Measurements from ENCODE around the gene SPAG16.

SPAG16 gene

DNA sequence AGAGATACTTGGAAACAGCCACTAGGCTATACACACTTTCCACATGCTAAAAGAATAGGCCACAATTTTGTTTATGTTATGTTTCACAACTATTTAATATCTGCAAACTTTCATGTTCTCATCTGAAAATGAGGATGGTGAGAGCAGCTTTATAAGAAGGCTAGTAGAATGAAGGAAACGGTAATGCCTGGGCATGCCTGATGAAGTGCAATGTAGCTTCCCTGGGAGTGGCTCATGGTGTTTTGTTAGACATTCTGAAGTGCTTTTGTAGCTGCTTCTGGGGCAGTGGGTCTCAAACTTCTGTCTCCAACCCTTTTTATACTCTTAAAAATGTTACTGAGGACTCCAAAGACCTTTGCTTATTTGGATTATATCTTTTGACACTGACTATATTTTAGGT, 933.3 kb downstream of the SPAG16 start:
- ATAC-seq (replicated peaks), result no peak
- H3K27me3 Mint-ChIP-seq, result no peaks in the 10 kb centered on the region
- no peak for DNase-seq

GRCh38 chr2:214220251-214220650, 936.0 kb downstream of the SPAG16 start:
- Mint-ChIP-seq H3K27me3 (no peaks in the 10 kb centered on the region), H3K9me3 (peaks cover 1 to 16% of the 10 kb centered on the region in 2 donors), H3K4me3 (no peak overlapping the region), H3K27ac (no peak overlapping the region), H3K4me1 (ENCODE audit: low read depth in 2 of 2) (no peaks in the 10 kb centered on the region), H3K36me3 (ENCODE audit: insufficient read depth) (no peaks in the 10 kb centered on the region)
- DNase-seq (no peak), ATAC-seq (replicated peaks) (no peak)

More for the DNA sequence above, 933.3 kb downstream of the SPAG16 start:
- H3K27ac Mint-ChIP-seq, result no peak overlapping the region
- H3K4me1 Mint-ChIP-seq (ENCODE audit: low read depth in 2 of 2), result no peaks in the 10 kb centered on the region
- H3K36me3 Mint-ChIP-seq (ENCODE audit: insufficient read depth), result no peaks in the 10 kb centered on the region
- peaks cover 2 to 10% of the 10 kb centered on the region in 2 donors for H3K9me3 Mint-ChIP-seq
- H3K4me3 Mint-ChIP-seq, result no peak overlapping the region

DNA sequence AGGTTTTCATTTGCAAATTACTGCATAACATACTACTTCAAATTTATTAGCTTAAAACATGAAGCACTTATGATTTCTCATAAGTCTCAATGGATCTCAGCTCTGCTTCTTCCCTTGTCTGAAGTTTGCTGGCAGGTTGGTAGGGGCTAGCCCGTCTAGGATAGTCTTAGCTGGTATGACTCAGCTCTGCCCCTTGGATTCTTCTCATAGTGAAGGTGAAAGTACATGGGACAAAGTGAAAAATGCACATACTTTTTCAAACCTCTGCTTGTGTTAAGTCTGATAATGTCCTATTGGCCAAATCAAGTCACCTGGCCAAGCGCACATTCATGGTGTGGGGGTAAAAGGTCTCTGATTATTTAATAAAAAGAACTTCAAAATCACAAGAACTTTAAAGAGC, 941.8 kb downstream of the SPAG16 start:
- Mint-ChIP-seq H3K9me3 (peaks cover 2 to 9% of the 10 kb centered on the region in 2 donors), H3K36me3 (ENCODE audit: insufficient read depth) (no peaks in the 10 kb centered on the region)
- ATAC-seq (replicated peaks), result no peak

GRCh38 chr2:214232271-214232670, 948.0 kb downstream of the SPAG16 start:
- no peaks in the 10 kb centered on the region for H3K27me3 Mint-ChIP-seq
- no peaks in the 10 kb centered on the region for H3K4me1 Mint-ChIP-seq (ENCODE audit: low read depth in 2 of 2)
- H3K9me3 Mint-ChIP-seq, result peaks cover 0 to 2% of the 10 kb centered on the region in 2 donors
- H3K4me3 Mint-ChIP-seq, result no peak overlapping the region
- ATAC-seq (replicated peaks), result no peak
- H3K36me3 Mint-ChIP-seq (ENCODE audit: insufficient read depth), result no peaks in the 10 kb centered on the region
- no peak for DNase-seq
- no peak overlapping the region for H3K27ac Mint-ChIP-seq

More for the DNA sequence above, 941.8 kb downstream of the SPAG16 start:
- Mint-ChIP-seq H3K4me3 (no peak overlapping the region), H3K4me1 (ENCODE audit: low read depth in 2 of 2) (no peaks in the 10 kb centered on the region), H3K27ac (no peak overlapping the region), H3K27me3 (no peaks in the 10 kb centered on the region)
- no peak for DNase-seq

DNA sequence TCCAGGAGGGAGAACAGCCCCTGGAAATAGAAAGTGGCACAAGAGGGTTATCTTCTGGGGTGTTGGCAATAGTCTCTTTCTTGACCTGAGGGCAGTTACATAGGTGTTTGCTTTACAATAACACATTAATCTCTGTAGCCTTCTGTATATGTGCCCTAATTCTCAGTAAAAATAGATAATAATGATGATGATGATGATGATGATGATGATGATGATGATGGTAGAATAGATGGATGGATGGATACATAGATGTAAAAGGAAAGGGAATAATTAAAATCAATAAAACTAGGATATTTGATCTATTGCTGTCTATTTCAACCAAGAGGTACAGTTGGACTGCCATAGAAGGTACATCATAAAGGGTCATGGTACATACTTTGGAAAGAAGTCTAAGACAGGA, 948.9 kb downstream of the SPAG16 start:
- ATAC-seq (replicated peaks) (no peak), DNase-seq (no peak)
- H3K4me3 Mint-ChIP-seq, result no peak overlapping the region
- H3K9me3 Mint-ChIP-seq, result no peaks in the 10 kb centered on the region
- H3K4me1 Mint-ChIP-seq (ENCODE audit: low read depth in 2 of 2), result no peaks in the 10 kb centered on the region
- no peaks in the 10 kb centered on the region for H3K36me3 Mint-ChIP-seq (ENCODE audit: insufficient read depth)
- no peak overlapping the region for H3K27ac Mint-ChIP-seq
- no peaks in the 10 kb centered on the region for H3K27me3 Mint-ChIP-seq

DNA sequence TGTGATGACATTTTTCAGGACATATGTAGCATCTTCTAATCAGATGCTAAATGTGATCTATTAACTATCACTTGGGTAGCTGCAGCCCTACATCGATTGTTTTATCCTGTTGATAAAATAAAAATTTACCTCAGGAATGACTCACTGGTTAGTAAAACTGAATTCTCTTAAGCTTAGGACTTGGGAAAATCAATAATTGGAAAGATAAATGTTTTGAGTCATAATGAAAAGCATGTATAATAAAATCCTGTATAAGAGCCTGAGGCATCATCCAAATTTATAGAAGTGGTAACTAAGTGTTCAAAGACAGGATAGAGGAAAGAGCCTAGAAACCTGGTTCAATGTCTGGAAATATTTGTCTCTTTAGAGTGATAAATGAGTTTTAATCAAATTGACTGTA, 958.5 kb downstream of the SPAG16 start:
- no peak for DNase-seq
- Mint-ChIP-seq H3K36me3 (ENCODE audit: insufficient read depth) (no peaks in the 10 kb centered on the region), H3K4me1 (ENCODE audit: low read depth in 2 of 2) (no peaks in the 10 kb centered on the region), H3K27ac (no peak overlapping the region), H3K27me3 (no peaks in the 10 kb centered on the region), H3K4me3 (no peak overlapping the region), H3K9me3 (no peaks in the 10 kb centered on the region)
- ATAC-seq (replicated peaks), result no peak

- no peak overlapping the region for H3K4me3 Mint-ChIP-seq
- no peaks in the 10 kb centered on the region for H3K27me3 Mint-ChIP-seq
- no peak for ATAC-seq (replicated peaks)
- H3K27ac Mint-ChIP-seq, result no peak overlapping the region
- no peaks in the 10 kb centered on the region for H3K36me3 Mint-ChIP-seq (ENCODE audit: insufficient read depth)
- DNase-seq, result no peak
- H3K9me3 Mint-ChIP-seq, result peaks cover 0 to 2% of the 10 kb centered on the region in 2 donors
- no peaks in the 10 kb centered on the region for H3K4me1 Mint-ChIP-seq (ENCODE audit: low read depth in 2 of 2)
These were observed 960.6 kb downstream of the SPAG16 start for GRCh38 chr2:214244847-214245246.

DNA sequence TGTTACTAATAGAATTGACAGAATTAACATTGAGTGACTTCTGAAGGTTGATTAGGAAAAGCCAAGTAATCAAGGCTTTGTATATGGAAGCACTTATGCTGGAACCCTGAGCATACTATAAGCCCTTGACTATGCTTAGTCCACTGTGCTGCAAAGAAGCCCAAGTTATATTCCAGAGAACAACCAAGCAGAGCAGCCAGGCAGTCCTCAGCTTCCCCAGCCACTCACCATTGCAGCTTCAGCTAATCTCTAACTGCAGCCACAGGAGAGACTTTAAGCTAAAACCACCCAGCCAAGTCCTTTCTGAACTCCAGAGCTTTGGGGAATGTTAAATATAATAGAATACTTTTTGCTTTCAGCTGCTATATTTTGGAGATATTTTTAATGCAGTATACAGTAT, 962.2 kb downstream of the SPAG16 start:
- H3K4me3 Mint-ChIP-seq, result no peak overlapping the region
- H3K4me1 Mint-ChIP-seq (ENCODE audit: low read depth in 2 of 2), result no peaks in the 10 kb centered on the region
- H3K36me3 Mint-ChIP-seq (ENCODE audit: insufficient read depth), result no peaks in the 10 kb centered on the region
- no peak for DNase-seq
- no peaks in the 10 kb centered on the region for H3K27me3 Mint-ChIP-seq
- H3K27ac Mint-ChIP-seq, result no peak overlapping the region
- peaks cover 0 to 2% of the 10 kb centered on the region in 2 donors for H3K9me3 Mint-ChIP-seq
- no peak for ATAC-seq (replicated peaks)

DNA sequence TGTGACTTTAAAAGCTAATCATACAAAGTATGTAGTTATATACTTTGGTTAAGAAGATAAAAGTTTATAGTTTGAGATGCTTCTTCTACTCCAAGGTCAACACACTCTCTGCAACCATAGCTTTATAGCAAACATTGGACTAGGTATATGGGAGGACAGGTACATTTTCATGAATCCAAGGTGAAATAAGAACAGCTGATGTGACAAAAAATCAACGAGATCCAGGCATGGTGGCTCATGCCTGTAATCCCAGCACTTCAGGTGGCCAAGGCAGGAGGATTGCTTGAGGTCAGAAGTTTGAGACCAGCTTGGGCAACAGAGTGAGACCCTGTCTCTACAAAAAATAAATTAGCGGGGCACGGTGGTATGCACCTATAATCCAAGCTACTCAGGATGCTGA, 963.3 kb downstream of the SPAG16 start:
- no peak for ATAC-seq (replicated peaks)
- H3K9me3 Mint-ChIP-seq, result peaks cover 0 to 2% of the 10 kb centered on the region in 2 donors

DNA sequence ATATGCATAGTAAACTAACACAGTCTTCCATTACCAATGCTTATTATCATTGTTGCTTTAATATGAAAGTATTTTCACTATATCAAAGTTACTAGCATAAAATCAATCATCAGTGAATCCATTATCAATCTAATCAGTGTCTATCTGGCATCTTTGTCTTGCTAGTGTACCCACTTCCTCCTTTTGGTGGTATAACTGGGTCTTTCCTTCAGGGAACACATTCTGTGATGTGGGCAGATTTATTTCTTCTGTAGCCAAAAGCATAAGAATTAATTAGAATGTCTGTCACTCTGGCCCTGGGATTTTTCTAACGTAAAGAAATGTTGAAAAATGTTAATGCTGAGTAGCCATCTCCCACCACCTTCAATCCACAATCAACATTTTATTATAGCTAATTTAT, 970.8 kb downstream of the SPAG16 start:
- DNase-seq (no peak), ATAC-seq (replicated peaks) (no peak)
- H3K27me3 Mint-ChIP-seq, result no peaks in the 10 kb centered on the region
- H3K4me3 Mint-ChIP-seq, result no peak overlapping the region
- H3K9me3 Mint-ChIP-seq, result peaks cover 2 to 6% of the 10 kb centered on the region in 2 donors
- H3K36me3 Mint-ChIP-seq (ENCODE audit: insufficient read depth), result no peaks in the 10 kb centered on the region
- no peaks in the 10 kb centered on the region for H3K4me1 Mint-ChIP-seq (ENCODE audit: low read depth in 2 of 2)
- H3K27ac Mint-ChIP-seq, result no peak overlapping the region

More for the DNA sequence above, 963.3 kb downstream of the SPAG16 start:
- Mint-ChIP-seq H3K27ac (no peak overlapping the region), H3K4me1 (ENCODE audit: low read depth in 2 of 2) (no peaks in the 10 kb centered on the region), H3K36me3 (ENCODE audit: insufficient read depth) (no peaks in the 10 kb centered on the region), H3K4me3 (no peak overlapping the region), H3K27me3 (no peaks in the 10 kb centered on the region)
- no peak for DNase-seq

GRCh38 chr2:214261683-214262082, 977.4 kb downstream of the SPAG16 start:
- H3K4me3 Mint-ChIP-seq, result no peak overlapping the region
- peaks cover 8 to 13% of the 10 kb centered on the region in 2 donors for H3K9me3 Mint-ChIP-seq
- no peaks in the 10 kb centered on the region for H3K36me3 Mint-ChIP-seq (ENCODE audit: insufficient read depth)
- DNase-seq, result no peak
- no peaks in the 10 kb centered on the region for H3K27me3 Mint-ChIP-seq
- no peak overlapping the region for H3K27ac Mint-ChIP-seq
- no peak for ATAC-seq (replicated peaks)
- H3K4me1 Mint-ChIP-seq (ENCODE audit: low read depth in 2 of 2), result no peaks in the 10 kb centered on the region

DNA sequence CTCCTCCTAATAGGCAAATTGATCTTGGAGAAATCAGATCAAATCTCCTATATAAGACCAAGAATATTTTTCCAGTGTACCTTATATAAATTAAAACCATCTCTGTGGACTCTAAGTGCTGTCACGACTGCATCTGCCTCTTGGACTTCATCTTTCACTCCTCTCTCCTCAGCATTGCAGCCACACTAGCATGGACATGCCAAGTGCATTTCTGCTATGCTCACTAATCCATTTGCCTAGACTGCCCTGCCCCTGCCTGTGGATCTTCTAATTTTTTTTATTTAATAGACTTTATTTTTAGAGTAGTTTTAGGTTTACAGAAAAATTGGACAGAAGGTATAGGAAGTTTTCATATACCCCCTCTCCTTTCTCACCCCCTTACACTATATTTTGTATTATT, 979.9 kb downstream of the SPAG16 start:
- no peaks in the 10 kb centered on the region for H3K36me3 Mint-ChIP-seq (ENCODE audit: insufficient read depth)
- no peak overlapping the region for H3K27ac Mint-ChIP-seq
- no peak overlapping the region for H3K4me3 Mint-ChIP-seq
- H3K9me3 Mint-ChIP-seq, result peaks cover 8 to 13% of the 10 kb centered on the region in 2 donors
- ATAC-seq (replicated peaks) (no peak), DNase-seq (no peak)
- H3K4me1 Mint-ChIP-seq (ENCODE audit: low read depth in 2 of 2), result no peaks in the 10 kb centered on the region
- H3K27me3 Mint-ChIP-seq, result no peaks in the 10 kb centered on the region

DNA sequence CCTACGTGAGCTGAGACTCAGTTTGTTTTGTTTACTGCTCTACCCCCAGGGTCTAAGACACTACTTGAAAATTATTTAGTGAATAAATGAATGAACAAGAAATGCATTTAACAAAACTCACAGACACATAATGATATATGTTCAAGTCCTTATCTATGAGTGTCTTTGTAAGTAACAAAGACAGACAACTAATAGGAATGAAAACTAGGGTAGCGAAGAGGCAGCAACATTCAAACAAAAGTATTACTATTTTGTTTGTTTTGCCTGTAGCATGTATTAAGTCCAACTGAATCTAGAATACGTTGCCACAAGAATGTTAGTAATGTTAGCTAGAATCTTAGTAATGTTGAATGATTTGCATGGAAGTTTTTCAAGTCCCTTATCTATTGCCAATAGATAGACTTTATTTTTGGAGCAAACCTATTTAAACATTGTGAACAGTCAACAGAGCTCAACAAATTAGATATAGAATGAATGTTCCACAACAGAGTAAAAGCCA, 981.8 kb downstream of the SPAG16 start:
- no peaks in the 10 kb centered on the region for H3K36me3 Mint-ChIP-seq (ENCODE audit: insufficient read depth)
- H3K4me1 Mint-ChIP-seq (ENCODE audit: low read depth in 2 of 2), result no peaks in the 10 kb centered on the region
- H3K9me3 Mint-ChIP-seq, result peaks cover 3 to 6% of the 10 kb centered on the region in 2 donors
- ATAC-seq (replicated peaks), result no peak
- H3K27me3 Mint-ChIP-seq, result no peaks in the 10 kb centered on the region
- DNase-seq, result no peak
- no peak overlapping the region for H3K27ac Mint-ChIP-seq
- no peak overlapping the region for H3K4me3 Mint-ChIP-seq

DNA sequence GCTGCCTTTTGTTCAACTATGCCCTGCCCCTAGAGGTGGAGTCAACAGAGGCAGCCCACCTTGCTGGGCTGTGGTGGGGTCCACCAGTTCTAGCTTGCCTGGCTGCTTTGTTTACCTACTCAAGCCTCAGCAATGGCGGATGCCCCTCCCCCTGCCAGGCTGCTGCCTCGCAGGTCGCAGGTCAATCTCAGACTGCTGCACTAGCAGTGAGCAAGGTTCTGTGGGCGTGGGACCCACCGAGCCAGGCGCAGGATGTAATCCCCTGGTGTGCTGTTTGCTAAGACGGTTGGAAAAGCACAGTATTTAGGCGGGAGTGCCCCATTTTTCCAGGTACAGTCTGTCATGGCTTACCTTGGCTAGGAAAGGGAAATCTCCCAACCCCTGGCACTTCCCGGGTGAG, 993.6 kb downstream of the SPAG16 start:
- Mint-ChIP-seq H3K36me3 (ENCODE audit: insufficient read depth) (no peaks in the 10 kb centered on the region), H3K4me3 (no peak overlapping the region), H3K27me3 (no peaks in the 10 kb centered on the region), H3K9me3 (peaks cover 0 to 14% of the 10 kb centered on the region in 2 donors), H3K4me1 (ENCODE audit: low read depth in 2 of 2) (no peaks in the 10 kb centered on the region), H3K27ac (no peak overlapping the region)
- ATAC-seq (replicated peaks) (no peak), DNase-seq (no peak)

- H3K27me3 Mint-ChIP-seq, result no peaks in the 10 kb centered on the region
- ATAC-seq (replicated peaks), result no peak
- no peaks in the 10 kb centered on the region for H3K4me1 Mint-ChIP-seq (ENCODE audit: low read depth in 2 of 2)
These were observed 1001.7 kb downstream of the SPAG16 start for GRCh38 chr2:214286011-214286410.

More at GRCh38 chr2:214286011-214286410, 1001.7 kb downstream of the SPAG16 start:
- H3K27ac Mint-ChIP-seq, result no peak overlapping the region
- H3K4me3 Mint-ChIP-seq, result no peak overlapping the region
- no peaks in the 10 kb centered on the region for H3K36me3 Mint-ChIP-seq (ENCODE audit: insufficient read depth)
- peaks cover 0 to 3% of the 10 kb centered on the region in 2 donors for H3K9me3 Mint-ChIP-seq
- DNase-seq, result no peak
